H1 (cell line): ENCODE measurements around the gene SAMD4A. TPM values are rescaled to one million over a fixed set of nuclear protein-coding genes. Genes with fewer than 3 reads are reported as not detected.

Source experiments
- CTCF ChIA-PET: fragments of 300-600 bp; sonication (Branson Sonifier 250); formaldehyde crosslinking; loops from one replicate; lab custom pipeline; 2021; ENCODE audit not compliant: partially characterized antibody; lab: Charles Lee
- POLR2A ChIA-PET: fragments of 300-600 bp; sonication (Branson Sonifier 250); formaldehyde crosslinking; loops from one replicate; lab custom pipeline; 2021; ENCODE audit warnings: inconsistent platforms; ENCODE audit not compliant: partially characterized antibody; lab: Charles Lee
- DNase-seq, 2 experiments: peaks; one replicate each; pipeline versions ENCODE4 v3.0.0 to v3.0.0-alpha.2; 2010 to 2022; ENCODE audit warnings: low spot score in 2 of 2, low read depth in 1 of 2, mixed read lengths in 1 of 2
- FAIRE-seq: peaks from 2 replicates; lab custom pipeline; 2011; peaks lifted over from hg19 to GRCh38; lab: Jason Lieb, UNC
- H2AFZ ChIP-seq: 2 replicates; pipeline ENCODE4 v1.8.1; 2012; ENCODE audit warnings: low read length, inconsistent platforms
- H2AK5ac ChIP-seq: 2 replicates; pipeline ENCODE4 v1.6.1; 2013; ENCODE audit warnings: low read depth, low read length
- H2BK120ac ChIP-seq: replicated peaks from 2 replicates; pipeline ENCODE3; 2013; ENCODE audit warnings: low read depth, low read length, inconsistent platforms
- H2BK12ac ChIP-seq: 2 replicates; pipeline ENCODE4 v1.6.1; 2013; ENCODE audit warnings: low read depth, low read length
- H2BK15ac ChIP-seq: 2 replicates; pipeline ENCODE4 v1.6.1; 2013; ENCODE audit warnings: low read length
- H2BK20ac ChIP-seq: 2 replicates; pipeline ENCODE4 v1.6.1; 2013; ENCODE audit warnings: low read length
- H2BK5ac ChIP-seq: 2 replicates; pipeline ENCODE4 v1.6.1; 2013; ENCODE audit warnings: low read depth, low read length
- H3K14ac ChIP-seq: 2 replicates; pipeline ENCODE4 v1.6.1; 2013; ENCODE audit warnings: inconsistent platforms; ENCODE audit not compliant: insufficient read length
- H3K18ac ChIP-seq: 2 replicates; pipeline ENCODE4 v1.6.1; 2013; ENCODE audit warnings: low read length; ENCODE audit errors: extremely low read depth
- H3K23ac ChIP-seq: 2 replicates; pipeline ENCODE4 v1.6.1; 2013; ENCODE audit warnings: inconsistent platforms; ENCODE audit not compliant: insufficient read length
- H3K23me2 ChIP-seq: 2 replicates; pipeline ENCODE4 v1.6.1; 2013; ENCODE audit warnings: low read depth, low read length
- H3K27ac ChIP-seq: 2 replicates; pipeline ENCODE4 v1.6.1; 2011; ENCODE audit warnings: low read depth, low read length, inconsistent platforms
- H3K27me3 ChIP-seq, 4 experiments: replicated peaks in 1 of 4; 1 replicate in 1 of 4; 2 replicates in 3 of 4; pipeline versions ENCODE4 v1.6.1 to v1.8.1; 2011 to 2013; ENCODE audit warnings: low read length in 3 of 4, mild to moderate bottlenecking in 3 of 4, inconsistent platforms in 2 of 4, mixed read lengths in 2 of 4, moderate library complexity in 1 of 4; ENCODE audit not compliant: control insufficient read depth in 3 of 4, insufficient read depth in 3 of 4; ENCODE audit errors: extremely low read depth in 1 of 4
- H3K36me3 ChIP-seq, 4 experiments: 2 replicates each; pipeline versions ENCODE4 v1.6.1 to v1.8.1; 2011 to 2013; ENCODE audit warnings: mild to moderate bottlenecking in 4 of 4, low read length in 3 of 4, moderate library complexity in 2 of 4, control low read depth in 1 of 4, inconsistent platforms in 1 of 4; ENCODE audit not compliant: insufficient read depth in 4 of 4, control insufficient read depth in 2 of 4
- H3K4ac ChIP-seq: replicated peaks from 2 replicates; pipeline ENCODE3; 2013; ENCODE audit warnings: low read length, low read depth, mixed read lengths, inconsistent platforms; ENCODE audit not compliant: insufficient read length
- H3K4me1 ChIP-seq, 4 experiments: replicated peaks in 1 of 4; 1 replicate in 1 of 4; 2 replicates in 3 of 4; pipeline versions ENCODE4 v1.6.1 to v1.8.1; 2011 to 2013; ENCODE audit warnings: low read length in 3 of 4, inconsistent platforms in 2 of 4, mixed read lengths in 1 of 4; ENCODE audit not compliant: insufficient read depth in 4 of 4, control insufficient read depth in 3 of 4
- H3K4me2 ChIP-seq, 2 experiments: 2 replicates each; pipeline versions ENCODE4 v1.6.1 to v1.8.1; 2011 to 2013; ENCODE audit warnings: low read depth in 2 of 2, low read length in 2 of 2, control low read depth in 1 of 2, inconsistent platforms in 1 of 2, mild to moderate bottlenecking in 1 of 2; ENCODE audit not compliant: insufficient read depth in 1 of 2
- H3K4me3 ChIP-seq, 4 experiments: fragments of 200-600, 300-600 bp in 1 of 4; sonication (generic), shearing (Covaris generic), sonication (Bioruptor Twin) in 1 of 4; 2 replicates each; pipeline versions ENCODE4 v1.5.1 to v1.8.1; 2011 to 2016; ENCODE audit warnings: low read length in 4 of 4, low read depth in 3 of 4, control low read depth in 2 of 4, inconsistent platforms in 2 of 4, mild to moderate bottlenecking in 2 of 4, mixed read lengths in 1 of 4, moderate library complexity in 1 of 4; ENCODE audit not compliant: insufficient read depth in 2 of 4; ENCODE audit errors: extremely low read depth in 1 of 4
- H3K56ac ChIP-seq: replicated peaks from 2 replicates; pipeline ENCODE3; 2013; ENCODE audit warnings: low read depth, mild to moderate bottlenecking, mixed read lengths, low read length, inconsistent platforms; ENCODE audit not compliant: insufficient read length
- H3K79me1 ChIP-seq: 2 replicates; pipeline ENCODE4 v1.6.1; 2013; ENCODE audit warnings: low read depth, low read length, control low read depth
- H3K79me2 ChIP-seq, 2 experiments: 2 replicates each; pipeline versions ENCODE4 v1.6.1 to v1.8.1; 2012 to 2013; ENCODE audit warnings: low read length in 2 of 2, mild to moderate bottlenecking in 2 of 2, inconsistent platforms in 1 of 2; ENCODE audit not compliant: insufficient read depth in 2 of 2, control insufficient read depth in 1 of 2
- H3K9ac ChIP-seq, 4 experiments: replicated peaks in 1 of 4; 1 replicate in 1 of 4; 2 replicates in 3 of 4; pipeline versions ENCODE4 v1.6.1 to v1.8.1; 2011 to 2013; ENCODE audit warnings: low read depth in 3 of 4, low read length in 3 of 4, control low read depth in 2 of 4, mild to moderate bottlenecking in 2 of 4, moderate library complexity in 2 of 4, inconsistent platforms in 1 of 4; ENCODE audit errors: extremely low read depth in 1 of 4
- H3K9me3 ChIP-seq, 2 experiments: 2 replicates each; pipeline versions ENCODE4 v1.6.1 to v1.8.1; 2012 to 2013; ENCODE audit warnings: mild to moderate bottlenecking in 2 of 2, moderate library complexity in 2 of 2, control low read depth in 1 of 2, inconsistent platforms in 1 of 2, low read depth in 1 of 2, low read length in 1 of 2, mixed read lengths in 1 of 2; ENCODE audit not compliant: insufficient read depth in 2 of 2
- H4K20me1 ChIP-seq, 2 experiments: replicated peaks in 1 of 2; 2 replicates each; pipeline versions ENCODE3 to v1.8.1; 2011 to 2013; ENCODE audit warnings: inconsistent platforms in 2 of 2, low read length in 2 of 2, mild to moderate bottlenecking in 1 of 2; ENCODE audit not compliant: insufficient read depth in 2 of 2, control insufficient read depth in 1 of 2
- H4K5ac ChIP-seq: 2 replicates; pipeline ENCODE4 v1.6.1; 2013; ENCODE audit warnings: low read length, low read depth, mixed read lengths, inconsistent platforms; ENCODE audit not compliant: insufficient read length
- H4K8ac ChIP-seq: 2 replicates; pipeline ENCODE4 v1.8.0; 2013; ENCODE audit warnings: mild to moderate bottlenecking, moderate library complexity, low read length, inconsistent platforms; ENCODE audit not compliant: insufficient read depth; ENCODE audit errors: extremely low read depth
- H4K91ac ChIP-seq: replicated peaks from 2 replicates; pipeline ENCODE3; 2013; ENCODE audit warnings: low read length, mixed read lengths, inconsistent platforms; ENCODE audit not compliant: insufficient read length
- ASH2L ChIP-seq: fragments of 200-600, 300-600 bp; sonication (generic); IDR thresholded peaks from one replicate; pipeline ENCODE4 v1.7.1; 2017; ENCODE audit warnings: low read length
- BRCA1 ChIP-seq: IDR thresholded peaks from 2 replicates; pipeline ENCODE4 v1.6.1; 2012; ENCODE audit warnings: low read depth, low read length, improper control_type of control experiment
- CBX8 ChIP-seq: fragments of 300-800, 300-1000 bp; sonication (generic); IDR thresholded peaks from 2 replicates; pipeline ENCODE4 v1.7.1; 2016; ENCODE audit warnings: low read depth, low read length, borderline replicate concordance
- CHD2 ChIP-seq: IDR thresholded peaks from 2 replicates; pipeline ENCODE4 v1.6.1; 2012; ENCODE audit warnings: low read length, improper control_type of control experiment
- GABPA ChIP-seq: IDR thresholded peaks from 2 replicates; pipeline ENCODE4 v1.6.1; 2011; ENCODE audit warnings: mild to moderate bottlenecking, low read length, moderate library complexity, borderline replicate concordance; ENCODE audit not compliant: insufficient read depth
- GTF2F1 ChIP-seq: IDR thresholded peaks from 2 replicates; pipeline ENCODE4 v1.6.1; 2012; ENCODE audit warnings: low read depth, low read length, improper control_type of control experiment, borderline replicate concordance
- JUND ChIP-seq: IDR thresholded peaks from 2 replicates; pipeline ENCODE4 v1.6.1; 2011; ENCODE audit warnings: mild to moderate bottlenecking, improper control_type of control experiment, low read length
- RBBP5 ChIP-seq: IDR thresholded peaks from 2 replicates; pipeline ENCODE4 v1.7.1; 2012; ENCODE audit warnings: low read depth, mild to moderate bottlenecking, inconsistent platforms, low read length, moderate library complexity, borderline replicate concordance
- SIX5 ChIP-seq: IDR thresholded peaks from 2 replicates; pipeline ENCODE4 v1.6.1; 2011; ENCODE audit warnings: mild to moderate bottlenecking, low read depth, low read length
- TBP ChIP-seq: IDR thresholded peaks from 2 replicates; pipeline ENCODE4 v1.6.1; 2011; ENCODE audit warnings: low read depth, low read length, improper control_type of control experiment
- WGBS, 2 experiments: shearing (Covaris generic) in 1 of 2; methylation state at CpG; one replicate each; pipeline versions ENCODE4 v1.1.6 to v1.1.7; 2013 to 2015; ENCODE audit warnings: low lambda C conversion rate in 2 of 2, mixed read lengths in 2 of 2, inconsistent platforms in 1 of 2, low coverage in 1 of 2, missing lambda C conversion rate in 1 of 2; ENCODE audit not compliant: insufficient replicate concordance in 2 of 2, insufficient coverage in 1 of 2, insufficient read length in 1 of 2; ENCODE audit errors: extremely low coverage in 1 of 2, missing lambda C conversion rate in 1 of 2; 5-methylcytosine and 5-hydroxymethylcytosine counted together
- polyA plus RNA-seq, 7 experiments: library from polyadenylated mRNA; depleted of rRNA in 3 of 7; stranded (reverse) in 5 of 7; unstranded in 2 of 7; fragments of >200 nt in 5 of 7; fragments of 200-250 nt in 2 of 7; gene quantifications; 1 replicate in 5 of 7; 2 replicates in 1 of 7; 4 replicates in 1 of 7; pipeline versions ENCODE4 v1.2.1 to v1.2.3, GENCODE V29; 2011 to 2013; ENCODE audit warnings: missing spikeins in 2 of 7, mixed read lengths in 2 of 7
- total RNA-seq: library from RNA; stranded (reverse); fragmentation: NEBNext Ultra II Directional; extraction: Animal tissue kit (Norgen Biotek cat#: 25700); gene quantifications from 2 replicates; pipeline ENCODE4 v1.2.1, GENCODE V29; 2021

SAMD4A gene
- total and polyA plus RNA-seq, 2 of the 8 experiments (the other 6 are each of a cell fraction or from before 2014, with no cell fraction given): 2.4 to 12.3 TPM

DNA sequence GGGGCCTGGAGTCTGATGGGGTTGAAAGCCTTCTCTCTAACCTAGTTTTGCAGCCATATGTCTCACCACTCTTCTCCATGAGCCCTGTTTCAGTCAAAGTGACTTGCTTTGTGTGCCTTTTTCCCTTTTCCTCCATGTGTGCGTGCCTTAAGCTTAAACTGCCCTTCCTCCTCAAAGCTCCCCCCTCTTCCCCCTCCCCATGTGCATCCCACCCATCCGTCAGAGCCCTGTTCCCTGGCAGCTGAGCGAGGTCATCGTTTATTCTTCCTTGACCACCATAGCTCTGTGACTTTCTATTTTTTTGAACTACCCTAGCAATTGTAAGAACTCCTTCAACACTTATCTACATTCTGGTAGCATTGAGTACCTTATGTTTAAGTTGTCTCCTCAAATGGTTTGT is 24.9 kb downstream of the SAMD4A start:
- H3K27ac ChIP-seq: no peak overlapping the region
- no peak overlapping the region for H2AFZ ChIP-seq
- 92% methylated on average over 4 of the region's 4 CpGs; no CpG with 5 or more reads in 1 of the 2 experiments for WGBS, 2 experiments
- H4K5ac ChIP-seq: no peak overlapping the region
- H4K91ac ChIP-seq: no peak overlapping the region
- CTCF ChIA-PET: interaction anchor here (0.7 to 1.6 kb wide), 7 partner anchors 9 to 75 kb away, joined by 3 to 9 read pairs (median 4); no protein-coding TSS in a partner anchor
- H2BK120ac ChIP-seq: no peak overlapping the region
- H2BK20ac ChIP-seq: no peak overlapping the region
- 0 out of 4 replicates have a peak, but pooled peaks cover 0 to 3% of the 10 kb centered on the region in 2 experiments for H3K79me2 ChIP-seq
- POLR2A ChIA-PET: interaction anchor here (0.9 to 1.7 kb wide), 2 partner anchors 9 kb away, joined by 3 read pairs; no protein-coding TSS in a partner anchor
- H3K23ac ChIP-seq: no peak overlapping the region
- no peaks in the 10 kb centered on the region for H3K23me2 ChIP-seq
- no peak overlapping the region for H3K4me2 ChIP-seq
- no peak overlapping the region for H3K14ac ChIP-seq
- H3K56ac ChIP-seq: no peak overlapping the region
- H3K4me3 ChIP-seq: no peak overlapping the region
- no peak overlapping the region for H2BK12ac ChIP-seq
- no peak overlapping the region for H3K4ac ChIP-seq
- no peak overlapping the region for H2BK15ac ChIP-seq
- no peaks in the 10 kb centered on the region for H4K20me1 ChIP-seq
- no peaks in the 10 kb centered on the region; the same call in 1 of the 2 replicates for H3K79me1 ChIP-seq
- H2AK5ac ChIP-seq: no peak overlapping the region
- DNase-seq (no peak), FAIRE-seq (no peak)
- H3K9ac ChIP-seq: no peak overlapping the region
- TF ChIP-seq CBX8 (no peak), GTF2F1 (no peak), CHD2 (no peak), JUND (no peak), SIX5 (no peak), ASH2L (no peak), GABPA (no peak), BRCA1 (no peak), TBP (no peak), RBBP5 (no peak)
- H3K4me1 ChIP-seq: no peaks in the 10 kb centered on the region
- H3K27me3 ChIP-seq: no peaks in the 10 kb centered on the region
- no peaks in the 10 kb centered on the region for H3K9me3 ChIP-seq
- no peak overlapping the region for H3K18ac ChIP-seq
- H2BK5ac ChIP-seq: no peak overlapping the region; the same call in 1 of the 2 replicates
- no peaks in the 10 kb centered on the region for H3K36me3 ChIP-seq
- no peak overlapping the region for H4K8ac ChIP-seq
